Stimulated activated CD4-positive, alpha-beta T cell treated with anti-CD3 and anti-CD28 coated beads, Interleukin-12 subunit alpha, Interleukin-12 subunit beta, amount 100 ng/mL, for 24 hours (primary cell): Measurements from ENCODE around the gene NSG1.
"Not testable (repeated sequence)": the region's sequence is repeated elsewhere in the genome, so short reads cannot be mapped to it uniquely, and the experiment has no call there.

ENCODE experiments used
- DNase-seq, 2 experiments: peaks; one replicate each; pipeline ENCODE4 v3.0.0-alpha.2; 2020; ENCODE audit warnings: low read depth in 2 of 2

The NSG1 gene

DNA sequence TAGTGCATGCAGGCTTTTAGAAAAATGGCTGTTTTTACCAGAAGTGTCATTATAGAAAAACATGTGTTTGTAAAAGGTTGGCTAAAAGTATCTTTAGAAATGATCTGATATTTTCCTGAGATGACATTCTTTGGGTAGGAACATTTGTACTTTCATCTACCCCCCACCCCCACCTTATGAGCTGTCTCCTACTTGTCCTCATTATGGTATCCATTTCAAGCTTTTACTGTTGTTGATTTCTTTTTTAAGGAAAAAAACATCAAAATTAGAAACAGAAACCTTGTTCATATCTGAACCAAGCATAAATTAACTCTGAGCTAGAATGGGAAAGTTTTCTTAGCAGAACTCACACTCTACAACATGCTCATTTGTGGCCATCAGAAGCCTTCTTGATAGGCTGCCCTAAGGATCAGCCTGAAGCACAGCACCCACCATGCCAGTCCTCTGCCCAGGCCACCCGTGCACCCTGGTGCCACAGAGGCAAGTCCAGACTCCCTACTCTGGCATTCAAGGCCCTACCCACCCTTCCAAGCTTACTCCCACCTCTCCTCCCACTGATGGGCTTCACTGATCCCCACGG, 49.4 kb downstream of the NSG1 start:
- DNase-seq, result no peak

GRCh38 chr4:4437798-4438470, 51.0 kb downstream of the NSG1 start:
- no peak for DNase-seq

- no peak for DNase-seq
Observed at GRCh38 chr4:4438891-4439290, 52.0 kb downstream of the NSG1 start.

GRCh38 chr4:4439782-4440181, 52.9 kb downstream of the NSG1 start:
- DNase-seq, result no peak

- no peak for DNase-seq
Observed at GRCh38 chr4:4440333-4441061, 53.6 kb downstream of the NSG1 start.

GRCh38 chr4:4443821-4444220, 56.9 kb downstream of the NSG1 start:
- DNase-seq, result no peak

DNA sequence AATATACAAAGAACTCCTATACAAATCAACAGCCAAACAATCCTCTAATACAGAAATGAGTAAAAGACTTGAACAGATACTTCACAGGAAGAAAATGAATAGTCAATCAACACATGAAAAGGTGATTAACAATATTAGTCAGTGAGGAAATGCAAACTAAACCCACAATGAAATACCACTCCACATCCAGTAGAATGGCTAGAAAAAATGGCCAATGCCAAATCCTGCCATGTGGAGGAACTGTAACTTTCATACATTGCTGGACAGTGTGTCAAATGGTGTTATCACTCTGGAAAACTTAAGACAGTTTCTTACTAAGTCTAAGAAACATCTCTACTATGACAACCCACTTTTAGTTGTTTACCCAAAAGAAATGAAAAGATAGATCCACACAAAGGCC, 59.5 kb downstream of the NSG1 start:
- no peak for DNase-seq

DNA sequence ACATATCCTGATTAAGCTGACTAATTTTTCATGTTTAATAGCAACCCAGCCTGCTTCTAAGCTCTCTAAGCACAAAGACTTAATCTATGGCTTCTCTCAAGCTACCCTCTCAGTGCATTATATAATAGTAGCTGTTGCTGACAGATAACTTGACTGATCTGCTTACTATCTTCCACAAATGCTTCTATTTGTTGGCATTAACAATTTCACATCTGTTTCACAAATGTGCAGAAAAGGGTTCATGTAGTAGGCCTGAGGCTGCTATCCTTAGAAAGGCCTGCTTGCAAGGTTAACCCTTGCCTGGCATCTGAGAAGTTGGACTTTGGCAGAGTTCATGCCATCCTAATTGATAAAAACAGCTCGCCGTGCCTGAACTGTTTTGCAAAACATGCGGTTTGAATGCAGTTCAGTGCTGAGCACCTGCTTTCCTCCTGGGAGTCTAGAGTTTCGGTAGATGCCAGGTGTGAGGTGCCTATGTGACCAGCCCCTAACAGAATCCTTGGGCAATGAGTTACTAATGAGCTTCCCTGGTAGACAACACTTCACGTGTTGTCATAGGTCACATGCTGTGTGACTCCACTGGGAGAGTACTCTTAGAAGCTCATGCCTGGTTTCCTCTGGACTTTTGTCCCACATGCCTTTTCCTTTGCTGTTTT, 68.4 kb downstream of the NSG1 start:
- no peak for DNase-seq

DNA sequence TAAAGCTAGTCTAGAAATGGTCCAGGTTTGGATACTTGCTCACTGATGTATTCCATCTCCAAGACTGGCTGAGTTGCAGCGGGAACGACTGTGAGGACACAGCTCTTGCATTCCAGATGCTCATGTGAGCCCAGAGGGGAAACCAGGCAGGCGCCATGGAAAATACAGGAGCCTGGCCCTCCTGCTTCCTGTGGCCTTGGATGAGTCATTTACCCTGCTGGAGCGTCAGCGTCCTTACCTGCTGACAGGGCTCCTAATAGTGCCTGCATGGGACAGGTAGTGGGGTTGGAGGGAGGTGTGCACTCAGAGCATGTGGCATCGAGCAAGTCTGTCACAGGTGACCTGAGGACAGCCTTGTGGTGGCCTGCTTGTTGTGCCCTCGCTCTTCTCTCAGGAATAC, 69.4 kb downstream of the NSG1 start:
- no peak for DNase-seq

DNA sequence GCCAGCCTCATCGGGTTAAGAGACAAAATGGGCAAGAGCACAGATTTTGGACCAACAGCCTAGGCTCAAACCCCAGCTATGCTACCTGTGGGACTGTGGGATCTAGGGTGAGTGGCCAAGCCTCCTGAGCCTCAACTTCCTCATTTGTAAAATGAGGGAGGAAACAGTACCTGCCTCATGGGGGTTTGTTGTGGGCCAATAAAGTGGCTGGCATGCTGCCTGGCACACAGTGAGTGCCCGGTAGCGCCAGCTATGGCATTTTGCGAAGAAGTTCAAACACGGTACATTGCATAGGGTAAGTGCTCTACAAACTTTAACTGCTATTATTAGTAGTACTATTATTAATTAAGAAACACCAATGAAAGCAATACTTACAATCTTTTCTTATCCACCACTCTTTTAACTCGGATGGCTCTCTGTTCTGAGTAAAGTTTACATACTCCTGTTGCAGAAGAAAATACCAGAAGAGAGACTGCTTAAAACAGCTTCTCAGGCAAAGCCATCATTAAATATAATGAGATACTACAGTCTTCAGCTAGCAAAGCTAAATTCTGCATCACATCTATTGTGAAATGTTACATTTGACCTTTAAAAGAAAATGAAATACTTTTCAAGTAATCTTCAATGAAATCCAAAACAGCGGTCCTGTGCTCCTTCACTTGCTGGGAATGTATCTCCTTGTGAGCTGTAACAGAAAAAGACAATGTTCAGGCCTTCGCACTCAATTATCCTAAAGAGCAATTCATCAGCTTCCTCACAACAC, 70.1 kb downstream of the NSG1 start:
- DNase-seq, result no peak

GRCh38 chr4:4457803-4458553, 71.1 kb downstream of the NSG1 start:
- DNase-seq, result no peak

- DNase-seq, result no peak
Observed at GRCh38 chr4:4459181-4459580, 72.3 kb downstream of the NSG1 start.

GRCh38 chr4:4460759-4461158, 73.9 kb downstream of the NSG1 start:
- DNase-seq, result no peak

DNA sequence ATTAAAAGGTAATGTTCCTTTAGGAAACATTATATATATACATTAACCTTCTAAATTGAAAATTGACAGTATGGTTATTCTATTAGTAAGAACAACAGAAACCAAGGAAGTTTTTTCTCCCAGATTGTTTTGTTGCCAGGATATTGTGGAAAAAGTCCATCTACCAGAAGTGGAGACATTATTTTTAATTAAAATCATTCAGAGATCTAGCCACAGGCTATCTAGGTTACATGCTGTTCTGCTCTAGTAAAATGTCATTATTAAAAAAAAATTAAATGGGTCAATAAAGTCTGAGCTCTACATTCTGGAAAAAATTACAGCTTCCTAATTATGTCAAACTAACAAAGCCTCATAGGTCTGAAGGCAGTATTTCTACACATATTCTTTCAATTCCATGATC, 74.3 kb downstream of the NSG1 start:
- no peak for DNase-seq

DNA sequence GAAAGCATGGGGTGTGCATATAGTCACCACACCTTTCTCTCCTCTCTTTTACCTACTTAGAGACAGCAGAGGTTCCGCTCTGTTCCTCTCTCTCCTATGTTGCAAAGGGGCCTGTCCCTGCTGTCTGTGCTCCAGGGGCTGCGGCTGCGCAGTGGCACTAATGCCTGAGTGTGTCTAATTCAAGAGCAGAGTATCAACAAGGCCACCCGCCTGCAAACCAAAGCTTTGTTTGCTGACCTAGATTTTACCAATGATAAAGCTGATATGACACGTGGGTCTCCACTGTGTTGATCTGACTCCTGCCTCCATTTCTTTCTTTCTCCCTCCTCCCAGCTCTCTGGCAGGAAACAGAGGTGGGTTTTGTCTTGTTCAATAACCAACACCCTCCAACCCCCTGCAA, 74.9 kb downstream of the NSG1 start:
- no peak for DNase-seq

DNA sequence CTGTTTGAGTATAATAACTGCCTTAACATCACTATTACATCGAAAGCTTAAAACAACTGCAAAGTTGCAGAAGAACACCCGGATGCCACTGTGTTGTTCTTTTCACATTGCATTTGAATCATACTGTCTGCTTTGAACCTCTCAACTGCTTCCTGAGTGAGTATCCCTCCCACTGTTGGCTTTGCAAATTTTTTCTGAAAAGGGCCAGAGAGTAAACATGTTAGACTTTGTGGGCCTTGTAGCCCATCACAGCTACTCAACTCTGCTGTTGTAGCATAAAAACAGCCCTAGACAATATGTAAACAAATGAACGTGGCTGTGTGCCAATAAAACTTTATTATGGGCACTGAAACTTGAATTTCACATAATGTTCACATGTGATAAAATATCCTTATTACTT, 76.1 kb downstream of the NSG1 start:
- DNase-seq, result no peak

- DNase-seq, result not testable (repeated sequence)
Observed at GRCh38 chr4:4465238-4465637, 78.3 kb downstream of the NSG1 start.
